Measurements from ENCODE around the gene RRM1.

RRM1 gene

DNA sequence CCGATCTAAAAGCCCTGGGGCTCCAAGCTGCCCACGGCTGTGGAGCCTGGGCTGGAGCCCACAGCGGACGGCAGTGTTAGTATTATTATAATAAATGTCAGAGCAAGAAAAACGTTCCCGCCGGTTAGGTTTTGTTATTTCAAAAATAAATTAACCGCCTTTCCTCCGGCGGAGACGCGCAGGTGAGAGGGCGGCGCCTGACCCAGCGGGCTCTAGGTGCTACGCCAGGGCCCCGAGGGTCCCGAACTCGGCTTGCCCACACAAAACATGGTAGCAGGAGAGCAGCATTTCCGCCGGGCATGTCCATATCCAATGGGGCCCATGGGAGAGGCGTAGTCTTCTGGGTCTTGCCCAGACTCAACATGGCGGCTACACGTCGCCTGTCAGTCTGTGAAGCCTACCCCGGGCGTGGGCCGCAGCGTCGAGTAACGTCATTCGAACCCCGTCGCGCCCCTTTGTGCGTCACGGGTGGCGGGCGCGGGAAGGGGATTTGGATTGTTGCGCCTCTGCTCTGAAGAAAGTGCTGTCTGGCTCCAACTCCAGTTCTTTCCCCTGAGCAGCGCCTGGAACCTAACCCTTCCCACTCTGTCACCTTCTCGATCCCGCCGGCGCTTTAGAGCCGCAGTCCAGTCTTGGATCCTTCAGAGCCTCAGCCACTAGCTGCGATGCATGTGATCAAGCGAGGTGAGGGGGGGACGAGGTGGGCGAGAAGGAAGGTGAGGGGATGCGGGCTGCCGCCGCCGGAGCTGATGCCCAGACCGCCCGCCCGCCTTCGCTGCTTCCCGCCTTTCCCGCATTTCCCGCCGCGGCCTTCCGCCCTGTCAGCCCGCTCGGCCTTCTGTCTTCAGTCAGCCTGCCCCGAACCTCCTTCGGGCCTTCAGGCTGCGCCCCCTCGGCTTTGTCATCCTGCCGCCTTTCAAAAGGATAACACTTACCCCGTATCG lies at the start of gene RRM1:
Gene RRM1, plus strand, starts transcription at position 452 of the 944 bp plus-strand sequence. Its CDS starts 214 bp downstream, at position 666.
- TF ChIP-seq EP300 (IDR thresholded peaks at IDR 0.05; ENCODE audit: borderline replicate concordance) (peak; percentile 30; the same call in 1 of the 2 replicates), RAD21 (IDR thresholded peaks at IDR 0.05; ENCODE audit: low read depth) (no peak), EGR1 (IDR thresholded peaks at IDR 0.05) (peak; percentile 92), NFIC (IDR thresholded peaks at IDR 0.05) (0 out of 2 replicates have a peak, but pooled peaks have one; percentile 19), TEAD4 (IDR thresholded peaks at IDR 0.05) (no peak), TCF12 (IDR thresholded peaks at IDR 0.05; ENCODE audit: low read depth) (peak; percentile 59), FOXM1 (IDR thresholded peaks at IDR 0.05; ENCODE audit: borderline replicate concordance, low read depth) (0 out of 2 replicates have a peak, but pooled peaks have one; percentile 46), YY1 (IDR thresholded peaks at IDR 0.05; ENCODE audit: low read depth) (peak; percentile 99), CREB1 (IDR thresholded peaks at IDR 0.05; ENCODE audit: low read depth) (peak; percentile 100), ZBTB7A (IDR thresholded peaks at IDR 0.05; ENCODE audit: low read depth) (peak; percentile 85), TAF1 (IDR thresholded peaks at IDR 0.05; ENCODE audit: low read depth) (peak; percentile 82)
- TF ChIP-seq, protein P1, sequence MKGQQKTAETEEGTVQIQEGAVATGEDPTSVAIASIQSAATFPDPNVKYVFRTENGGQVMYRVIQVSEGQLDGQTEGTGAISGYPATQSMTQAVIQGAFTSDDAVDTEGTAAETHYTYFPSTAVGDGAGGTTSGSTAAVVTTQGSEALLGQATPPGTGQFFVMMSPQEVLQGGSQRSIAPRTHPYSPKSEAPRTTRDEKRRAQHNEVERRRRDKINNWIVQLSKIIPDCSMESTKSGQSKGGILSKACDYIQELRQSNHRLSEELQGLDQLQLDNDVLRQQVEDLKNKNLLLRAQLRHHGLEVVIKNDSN (IDR thresholded peaks at IDR 0.05), result peak; percentile 25; the same call in 1 of the 2 replicates
- TF ChIP-seq, protein P2, sequence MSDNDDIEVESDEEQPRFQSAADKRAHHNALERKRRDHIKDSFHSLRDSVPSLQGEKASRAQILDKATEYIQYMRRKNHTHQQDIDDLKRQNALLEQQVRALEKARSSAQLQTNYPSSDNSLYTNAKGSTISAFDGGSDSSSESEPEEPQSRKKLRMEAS (IDR thresholded peaks at IDR 0.05), result peak; percentile 78
- TF ChIP-seq, protein P3, sequence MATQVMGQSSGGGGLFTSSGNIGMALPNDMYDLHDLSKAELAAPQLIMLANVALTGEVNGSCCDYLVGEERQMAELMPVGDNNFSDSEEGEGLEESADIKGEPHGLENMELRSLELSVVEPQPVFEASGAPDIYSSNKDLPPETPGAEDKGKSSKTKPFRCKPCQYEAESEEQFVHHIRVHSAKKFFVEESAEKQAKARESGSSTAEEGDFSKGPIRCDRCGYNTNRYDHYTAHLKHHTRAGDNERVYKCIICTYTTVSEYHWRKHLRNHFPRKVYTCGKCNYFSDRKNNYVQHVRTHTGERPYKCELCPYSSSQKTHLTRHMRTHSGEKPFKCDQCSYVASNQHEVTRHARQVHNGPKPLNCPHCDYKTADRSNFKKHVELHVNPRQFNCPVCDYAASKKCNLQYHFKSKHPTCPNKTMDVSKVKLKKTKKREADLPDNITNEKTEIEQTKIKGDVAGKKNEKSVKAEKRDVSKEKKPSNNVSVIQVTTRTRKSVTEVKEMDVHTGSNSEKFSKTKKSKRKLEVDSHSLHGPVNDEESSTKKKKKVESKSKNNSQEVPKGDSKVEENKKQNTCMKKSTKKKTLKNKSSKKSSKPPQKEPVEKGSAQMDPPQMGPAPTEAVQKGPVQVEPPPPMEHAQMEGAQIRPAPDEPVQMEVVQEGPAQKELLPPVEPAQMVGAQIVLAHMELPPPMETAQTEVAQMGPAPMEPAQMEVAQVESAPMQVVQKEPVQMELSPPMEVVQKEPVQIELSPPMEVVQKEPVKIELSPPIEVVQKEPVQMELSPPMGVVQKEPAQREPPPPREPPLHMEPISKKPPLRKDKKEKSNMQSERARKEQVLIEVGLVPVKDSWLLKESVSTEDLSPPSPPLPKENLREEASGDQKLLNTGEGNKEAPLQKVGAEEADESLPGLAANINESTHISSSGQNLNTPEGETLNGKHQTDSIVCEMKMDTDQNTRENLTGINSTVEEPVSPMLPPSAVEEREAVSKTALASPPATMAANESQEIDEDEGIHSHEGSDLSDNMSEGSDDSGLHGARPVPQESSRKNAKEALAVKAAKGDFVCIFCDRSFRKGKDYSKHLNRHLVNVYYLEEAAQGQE (IDR thresholded peaks at IDR 0.05; ENCODE audit: low read depth), result no peak

DNA sequence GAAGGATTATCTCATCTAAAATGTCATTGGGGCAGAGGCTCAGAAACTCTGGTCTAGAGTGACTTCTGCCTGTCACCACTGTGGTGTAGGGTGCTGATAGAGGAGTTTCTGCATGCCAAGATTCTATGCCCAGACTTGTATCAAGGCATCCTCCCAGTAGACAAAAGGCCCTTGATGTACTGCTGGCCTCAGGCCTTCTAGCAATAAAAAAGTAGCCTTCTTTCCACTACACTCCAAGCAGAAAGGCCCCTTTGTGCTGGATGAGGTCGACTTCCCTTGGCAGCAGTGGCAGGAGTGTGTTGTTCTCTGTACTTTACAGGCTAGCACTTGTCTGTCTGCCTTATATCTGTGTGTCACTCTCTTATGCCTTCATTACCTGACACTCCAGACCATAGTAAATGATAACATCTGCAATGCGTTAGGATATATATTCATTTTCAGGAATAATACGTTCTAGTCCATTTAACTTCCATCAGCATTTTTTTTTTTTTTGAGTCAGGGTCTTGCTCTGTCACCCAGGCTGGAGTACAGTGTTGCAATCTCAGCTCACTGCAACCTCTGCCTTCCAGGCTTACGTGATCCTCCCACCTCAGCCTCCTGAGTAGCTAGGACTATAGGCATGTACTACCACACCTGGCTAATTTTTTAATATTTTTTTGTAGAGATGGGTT lies 49.5 kb upstream of the RRM1 start:
- TF ChIP-seq EP300 (IDR thresholded peaks at IDR 0.05; ENCODE audit: borderline replicate concordance) (no peak), TCF12 (IDR thresholded peaks at IDR 0.05; ENCODE audit: low read depth) (no peak), CREB1 (IDR thresholded peaks at IDR 0.05; ENCODE audit: low read depth) (no peak), FOXM1 (IDR thresholded peaks at IDR 0.05; ENCODE audit: borderline replicate concordance, low read depth) (no peak), YY1 (IDR thresholded peaks at IDR 0.05; ENCODE audit: low read depth) (no peak), EGR1 (IDR thresholded peaks at IDR 0.05) (no peak), TEAD4 (IDR thresholded peaks at IDR 0.05) (no peak), ZBTB7A (IDR thresholded peaks at IDR 0.05; ENCODE audit: low read depth) (no peak), CEBPB (IDR thresholded peaks at IDR 0.05) (no peak), RAD21 (IDR thresholded peaks at IDR 0.05; ENCODE audit: low read depth) (no peak), TAF1 (IDR thresholded peaks at IDR 0.05; ENCODE audit: low read depth) (no peak), NFIC (IDR thresholded peaks at IDR 0.05) (no peak)
- TF ChIP-seq, protein P1 (IDR thresholded peaks at IDR 0.05), result no peak
- TF ChIP-seq, protein P3 (IDR thresholded peaks at IDR 0.05; ENCODE audit: low read depth), result no peak

DNA sequence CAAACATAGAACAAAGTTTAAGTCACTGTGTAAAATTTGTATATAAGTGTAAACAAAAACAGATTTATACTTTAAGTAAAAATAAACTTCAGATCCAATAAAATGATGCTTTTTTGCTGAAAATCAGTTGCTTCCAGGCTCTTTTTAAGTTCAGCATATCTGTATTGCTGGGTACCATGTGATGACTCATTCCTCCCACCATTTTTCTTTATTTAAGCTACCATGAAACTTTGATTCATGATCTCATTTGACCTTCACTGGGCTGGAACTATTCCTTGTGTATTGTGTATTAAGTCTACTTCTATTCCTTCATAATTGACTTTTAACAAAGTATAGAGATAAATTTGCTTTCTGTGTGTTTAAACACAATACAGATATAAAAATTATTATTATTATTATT lies 46.3 kb upstream of the RRM1 start:
- no peak for TF ChIP-seq CEBPB (IDR thresholded peaks at IDR 0.05)
- TF ChIP-seq, protein P3 (IDR thresholded peaks at IDR 0.05; ENCODE audit: low read depth), result no peak

DNA sequence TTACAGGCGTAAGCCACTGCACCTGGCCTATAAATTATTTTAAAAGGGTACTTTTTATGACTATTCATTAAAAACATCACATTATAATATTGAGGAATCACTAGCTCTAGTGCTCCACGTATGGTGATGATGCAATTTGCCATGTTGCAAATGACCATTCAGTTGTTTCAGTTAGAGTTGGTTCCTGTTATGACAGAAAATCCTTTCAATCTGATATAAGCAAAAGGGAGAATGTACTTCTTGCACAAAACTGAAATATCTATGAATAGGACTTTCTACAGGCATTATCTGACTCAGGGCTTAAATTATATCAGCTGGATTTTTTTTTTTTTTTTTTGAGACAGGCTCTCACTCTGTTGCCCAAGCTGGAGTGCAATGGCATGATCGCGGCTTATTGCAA lies 45.6 kb upstream of the RRM1 start:
- TF ChIP-seq EP300 (IDR thresholded peaks at IDR 0.05; ENCODE audit: borderline replicate concordance), result no peak
- no peak for TF ChIP-seq TAF1 (IDR thresholded peaks at IDR 0.05; ENCODE audit: low read depth)
- TF ChIP-seq RAD21 (IDR thresholded peaks at IDR 0.05; ENCODE audit: low read depth), result no peak
- TF ChIP-seq YY1 (IDR thresholded peaks at IDR 0.05; ENCODE audit: low read depth), result no peak
- TF ChIP-seq, protein P3 (IDR thresholded peaks at IDR 0.05; ENCODE audit: low read depth), result no peak
- no peak for TF ChIP-seq TEAD4 (IDR thresholded peaks at IDR 0.05)
- no peak for TF ChIP-seq FOXM1 (IDR thresholded peaks at IDR 0.05; ENCODE audit: borderline replicate concordance, low read depth)
- TF ChIP-seq EGR1 (IDR thresholded peaks at IDR 0.05), result no peak
- no peak for TF ChIP-seq CREB1 (IDR thresholded peaks at IDR 0.05; ENCODE audit: low read depth)
- TF ChIP-seq CEBPB (IDR thresholded peaks at IDR 0.05), result no peak
- TF ChIP-seq ZBTB7A (IDR thresholded peaks at IDR 0.05; ENCODE audit: low read depth), result no peak
- no peak for TF ChIP-seq TCF12 (IDR thresholded peaks at IDR 0.05; ENCODE audit: low read depth)
- TF ChIP-seq NFIC (IDR thresholded peaks at IDR 0.05), result no peak
- TF ChIP-seq, protein P2 (IDR thresholded peaks at IDR 0.05), result no peak
- TF ChIP-seq, protein P1 (IDR thresholded peaks at IDR 0.05), result no peak
